ENCODE results near the gene ZNF574. TPM values are rescaled to one million over a fixed set of nuclear protein-coding genes. Genes with fewer than 3 reads are reported as not detected.

ZNF574 gene
- total RNA-seq, 1 experiment from 2014 or later = 35.6 TPM

DNA sequence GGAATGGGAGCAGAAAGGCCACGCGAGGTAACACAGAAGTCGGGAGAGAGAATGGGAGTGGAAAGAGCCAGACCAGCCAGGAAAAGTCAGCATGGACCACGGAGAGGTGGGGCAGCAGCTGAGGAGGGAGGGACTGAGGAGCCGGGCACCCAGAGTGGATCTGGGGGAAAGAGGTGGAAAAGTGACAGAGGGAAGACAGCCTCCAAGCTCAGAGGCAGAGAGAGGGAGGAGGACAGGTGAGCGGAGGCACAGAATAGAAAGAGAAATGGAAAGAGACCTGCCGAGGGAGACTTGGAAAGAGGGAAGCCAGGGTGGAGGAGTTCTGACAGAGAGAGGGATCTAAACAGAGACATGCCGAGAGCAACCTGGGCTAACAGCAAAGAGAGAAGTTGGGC, 7.6 kb upstream of the ZNF574 start:
- H4K8ac ChIP-seq (replicated peaks; ENCODE audit: insufficient read length, low read depth, low read length) = no peak overlapping the region
- H3K79me2 ChIP-seq (ENCODE audit: insufficient read depth, low read length) = peaks cover 3% of the 10 kb centered on the region; the same call in 1 of the 2 replicates
- TF ChIP-seq, protein P1, sequence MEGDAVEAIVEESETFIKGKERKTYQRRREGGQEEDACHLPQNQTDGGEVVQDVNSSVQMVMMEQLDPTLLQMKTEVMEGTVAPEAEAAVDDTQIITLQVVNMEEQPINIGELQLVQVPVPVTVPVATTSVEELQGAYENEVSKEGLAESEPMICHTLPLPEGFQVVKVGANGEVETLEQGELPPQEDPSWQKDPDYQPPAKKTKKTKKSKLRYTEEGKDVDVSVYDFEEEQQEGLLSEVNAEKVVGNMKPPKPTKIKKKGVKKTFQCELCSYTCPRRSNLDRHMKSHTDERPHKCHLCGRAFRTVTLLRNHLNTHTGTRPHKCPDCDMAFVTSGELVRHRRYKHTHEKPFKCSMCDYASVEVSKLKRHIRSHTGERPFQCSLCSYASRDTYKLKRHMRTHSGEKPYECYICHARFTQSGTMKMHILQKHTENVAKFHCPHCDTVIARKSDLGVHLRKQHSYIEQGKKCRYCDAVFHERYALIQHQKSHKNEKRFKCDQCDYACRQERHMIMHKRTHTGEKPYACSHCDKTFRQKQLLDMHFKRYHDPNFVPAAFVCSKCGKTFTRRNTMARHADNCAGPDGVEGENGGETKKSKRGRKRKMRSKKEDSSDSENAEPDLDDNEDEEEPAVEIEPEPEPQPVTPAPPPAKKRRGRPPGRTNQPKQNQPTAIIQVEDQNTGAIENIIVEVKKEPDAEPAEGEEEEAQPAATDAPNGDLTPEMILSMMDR (conservative IDR thresholded peaks at IDR 0.05) = no peak
- H2BK20ac ChIP-seq (ENCODE audit: low read depth, low read length, poor library complexity, severe bottlenecking) = no peak overlapping the region
- H2BK12ac ChIP-seq (ENCODE audit: insufficient read length, low read depth, low read length) = no peak overlapping the region
- H3K23ac ChIP-seq (ENCODE audit: insufficient read length, low read depth, low read length) = no peak overlapping the region
- DNase-seq = no peak
- peak overlapping the region; percentile 46 for H3K9ac ChIP-seq (ENCODE audit: extremely low read depth, insufficient read length, low read length)
- no peak overlapping the region for H2AK5ac ChIP-seq (ENCODE audit: insufficient read length, low read length)
- no peaks in the 10 kb centered on the region for H3K79me1 ChIP-seq (ENCODE audit: insufficient read depth, low read depth, low read length, poor library complexity, severe bottlenecking)
- H3K4ac ChIP-seq (ENCODE audit: low read depth, low read length) = no peak overlapping the region
- no peaks in the 10 kb centered on the region; the same call in 1 of the 2 replicates for H3K27me3 Mint-ChIP-seq (ENCODE audit: low read depth)
- no peak overlapping the region for H3K18ac ChIP-seq (ENCODE audit: insufficient read length, low read depth, low read length)
- H2BK5ac ChIP-seq (ENCODE audit: insufficient read length, low read length) = no peak overlapping the region
- H3K27me3 ChIP-seq (ENCODE audit: insufficient read depth, low read length) = no peaks in the 10 kb centered on the region
- peaks cover 10 to 22% (median 20%) of the 10 kb centered on the region in 3 experiments for H3K36me3 Mint-ChIP-seq (ENCODE audit: insufficient read depth in 1 of 3, low read depth in 3 of 3)
- peaks cover 16% of the 10 kb centered on the region for H3K23me2 ChIP-seq (ENCODE audit: insufficient read length, low read depth, low read length, poor library complexity, severe bottlenecking)
- no CpG with 5 or more reads among the region's 8 CpGs for WGBS (ENCODE audit: extremely low coverage, insufficient read length, low lambda C conversion rate)
- H2BK120ac ChIP-seq (ENCODE audit: low read depth, low read length, poor library complexity, severe bottlenecking) = no peak overlapping the region
- no peak overlapping the region for H4K91ac ChIP-seq (ENCODE audit: insufficient read length, low read depth, low read length)
- no peak overlapping the region for H3T11ph ChIP-seq (ENCODE audit: low read length)
- no peaks in the 10 kb centered on the region for H3K9me3 ChIP-seq (ENCODE audit: control insufficient read depth, low read depth, low read length)
- H3K56ac ChIP-seq (ENCODE audit: insufficient read length, low read depth, low read length) = no peak overlapping the region
- no peak overlapping the region for H3K27ac ChIP-seq (ENCODE audit: insufficient read length, low read depth, low read length)
- H3K4me1 ChIP-seq (ENCODE audit: insufficient read depth, low read length) = peaks cover 2% of the 10 kb centered on the region; the same call in 1 of the 2 replicates
- no peaks in the 10 kb centered on the region for H4K20me1 ChIP-seq (ENCODE audit: control insufficient read depth, insufficient read depth, insufficient read length)
- no peak overlapping the region for H4K5ac ChIP-seq (ENCODE audit: insufficient read length, low read depth, low read length)
- H3K4me1 Mint-ChIP-seq = peaks cover 9 to 14% of the 10 kb centered on the region in 2 experiments
- H3K14ac ChIP-seq (ENCODE audit: insufficient read depth, low read length) = no peak overlapping the region
- no peak overlapping the region for H2AFZ ChIP-seq (ENCODE audit: low read length)
- H2BK15ac ChIP-seq (ENCODE audit: low read depth, low read length) = no peak overlapping the region
- peak overlapping the region; percentile 81 for H3K4me2 ChIP-seq (ENCODE audit: insufficient read depth, insufficient read length, low read length)
- no peak overlapping the region for H3K27ac Mint-ChIP-seq
- no peak overlapping the region for H3K4me3 Mint-ChIP-seq
- no peaks in the 10 kb centered on the region for H3K9me3 Mint-ChIP-seq

Measured in H9 (cell line).